NCI-H446 (cell line): ENCODE results near the gene RAB44.
"Not testable (repeated sequence)": the region's sequence is repeated elsewhere in the genome, so short reads cannot be mapped to it uniquely, and the experiment has no call there.

ENCODE experiments used
- DNase-seq, 2 experiments: peaks; one replicate each; lab custom pipeline; 2025; lab: John Stamatoyannopoulos, UW

RAB44 gene

DNA sequence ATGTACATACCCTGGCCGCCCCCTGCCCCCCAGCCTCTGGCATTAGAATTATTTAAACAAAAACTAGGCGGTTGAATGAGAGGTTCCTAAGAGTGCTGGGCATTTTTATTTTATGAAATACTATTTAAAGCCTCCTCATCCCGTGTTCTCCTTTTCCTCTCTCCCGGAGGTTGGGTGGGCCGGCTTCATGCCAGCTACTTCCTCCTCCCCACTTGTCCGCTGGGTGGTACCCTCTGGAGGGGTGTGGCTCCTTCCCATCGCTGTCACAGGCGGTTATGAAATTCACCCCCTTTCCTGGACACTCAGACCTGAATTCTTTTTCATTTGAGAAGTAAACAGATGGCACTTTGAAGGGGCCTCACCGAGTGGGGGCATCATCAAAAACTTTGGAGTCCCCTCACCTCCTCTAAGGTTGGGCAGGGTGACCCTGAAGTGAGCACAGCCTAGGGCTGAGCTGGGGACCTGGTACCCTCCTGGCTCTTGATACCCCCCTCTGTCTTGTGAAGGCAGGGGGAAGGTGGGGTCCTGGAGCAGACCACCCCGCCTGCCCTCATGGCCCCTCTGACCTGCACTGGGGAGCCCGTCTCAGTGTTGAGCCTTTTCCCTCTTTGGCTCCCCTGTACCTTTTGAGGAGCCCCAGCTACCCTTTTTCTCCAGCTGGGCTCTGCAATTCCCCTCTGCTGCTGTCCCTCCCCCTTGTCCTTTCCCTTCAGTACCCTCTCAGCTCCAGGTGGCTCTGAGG is 11.5 kb upstream of the RAB44 start:
- DNase-seq = no peak

DNA sequence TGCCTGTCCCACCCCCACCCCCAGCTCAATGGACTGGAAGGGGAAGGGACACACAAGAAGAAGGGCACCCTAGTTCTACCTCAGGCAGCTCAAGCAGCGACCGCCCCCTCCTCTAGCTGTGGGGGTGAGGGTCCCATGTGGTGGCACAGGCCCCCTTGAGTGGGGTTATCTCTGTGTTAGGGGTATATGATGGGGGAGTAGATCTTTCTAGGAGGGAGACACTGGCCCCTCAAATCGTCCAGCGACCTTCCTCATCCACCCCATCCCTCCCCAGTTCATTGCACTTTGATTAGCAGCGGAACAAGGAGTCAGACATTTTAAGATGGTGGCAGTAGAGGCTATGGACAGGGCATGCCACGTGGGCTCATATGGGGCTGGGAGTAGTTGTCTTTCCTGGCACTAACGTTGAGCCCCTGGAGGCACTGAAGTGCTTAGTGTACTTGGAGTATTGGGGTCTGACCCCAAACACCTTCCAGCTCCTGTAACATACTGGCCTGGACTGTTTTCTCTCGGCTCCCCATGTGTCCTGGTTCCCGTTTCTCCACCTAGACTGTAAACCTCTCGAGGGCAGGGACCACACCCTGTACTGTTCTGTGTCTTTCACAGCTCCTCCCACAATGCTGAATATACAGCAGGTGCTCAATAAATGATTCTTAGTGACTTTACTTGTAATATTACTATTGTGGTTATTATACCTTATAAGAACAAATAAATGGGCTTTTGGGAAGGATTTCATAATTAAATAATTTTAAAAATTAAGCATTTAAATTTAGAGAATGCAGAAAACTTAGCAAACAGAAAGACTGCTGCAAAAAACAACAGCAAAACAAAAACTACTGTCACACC is 10.7 kb upstream of the RAB44 start:
- DNase-seq = no peak

DNA sequence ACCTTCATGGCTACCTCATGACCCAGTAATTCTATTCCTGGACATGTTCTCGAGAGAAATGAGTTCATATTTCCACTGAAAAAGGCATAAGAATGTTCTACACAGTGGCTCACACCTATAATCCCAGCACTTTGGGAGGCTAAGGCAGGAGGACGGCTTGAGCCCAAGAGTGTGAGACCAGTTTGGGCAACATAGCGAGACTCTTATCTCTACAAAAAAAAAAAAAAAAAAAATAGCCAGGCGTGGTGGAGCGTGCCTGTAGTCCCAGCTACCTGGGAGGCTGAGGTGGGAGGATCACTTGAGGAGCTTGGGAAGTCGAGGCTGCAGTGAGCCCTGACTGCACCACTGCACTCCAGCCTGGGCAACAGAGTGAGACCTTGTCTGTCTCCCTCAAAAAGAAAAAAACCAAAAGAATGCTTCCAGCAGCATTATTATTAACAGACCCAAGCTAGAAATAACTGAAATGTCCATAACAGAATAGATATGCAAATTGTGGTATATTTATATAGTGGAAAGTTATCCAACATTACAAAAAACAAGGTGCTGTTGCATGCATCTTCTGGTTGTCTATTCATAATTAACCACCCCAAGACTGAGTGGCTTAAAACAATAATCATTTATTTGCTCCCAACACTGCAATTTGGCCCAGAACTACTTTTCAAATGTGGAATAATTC is 9.4 kb upstream of the RAB44 start:
- no peak for DNase-seq

DNA sequence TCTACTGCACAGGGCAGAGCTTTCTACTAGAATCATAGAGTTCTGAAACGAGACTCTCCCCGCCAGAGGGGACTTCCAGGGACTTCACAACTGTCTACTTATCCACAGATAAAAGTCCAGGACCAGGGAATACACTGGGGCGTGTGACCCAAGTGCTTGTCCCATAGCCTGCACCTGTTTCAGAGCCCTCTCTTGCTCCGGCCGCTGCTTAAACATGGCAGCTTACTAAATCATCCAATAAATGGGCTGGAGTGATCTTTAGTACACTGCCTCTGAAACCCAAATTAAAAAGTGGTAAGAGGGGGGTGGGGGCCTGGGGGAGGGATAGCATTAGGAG is 8.9 kb upstream of the RAB44 start:
- DNase-seq = no peak

DNA sequence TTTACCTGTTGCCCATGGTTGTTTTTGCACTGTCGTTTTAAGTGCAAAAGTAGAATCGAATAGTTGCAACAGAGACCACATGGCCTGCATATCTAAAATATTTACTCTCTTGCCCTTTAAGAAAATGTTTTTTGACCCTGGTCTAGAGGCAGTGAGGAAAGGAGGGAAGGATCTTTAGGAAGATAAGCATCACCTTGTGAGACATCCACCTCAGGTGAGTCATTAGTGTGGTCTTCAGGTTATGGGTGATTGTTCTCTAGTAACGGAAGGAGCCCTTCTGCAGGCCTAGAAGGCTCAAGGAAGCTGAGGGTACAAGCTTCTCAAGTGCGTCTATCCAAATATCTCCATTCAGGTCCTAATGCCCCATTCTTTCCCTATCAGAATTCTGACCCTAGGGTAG is 6.6 kb upstream of the RAB44 start:
- no peak for DNase-seq

GRCh38 chr6:36691612-36692011 is 6.0 kb upstream of the RAB44 start:
- no peak for DNase-seq

DNA sequence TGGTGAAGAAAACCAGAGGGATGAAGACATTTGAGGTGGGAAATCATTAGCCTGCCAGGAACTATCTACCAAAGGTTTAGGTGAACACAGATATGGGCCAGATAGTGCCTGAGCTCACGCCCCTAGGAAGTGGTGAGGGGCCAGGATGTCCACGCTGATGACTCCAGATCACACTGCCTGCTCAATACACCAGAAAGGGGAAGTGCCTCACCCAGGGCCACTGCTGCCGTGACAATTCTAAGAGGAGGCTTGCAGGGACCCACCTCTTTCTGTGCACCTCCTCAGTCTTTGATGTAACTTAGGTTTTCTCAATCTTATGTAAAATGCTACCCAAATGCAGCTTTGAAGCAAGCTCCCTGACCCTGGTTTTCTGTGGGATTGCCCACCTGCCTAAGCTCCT is 5.4 kb upstream of the RAB44 start:
- no peak for DNase-seq

DNA sequence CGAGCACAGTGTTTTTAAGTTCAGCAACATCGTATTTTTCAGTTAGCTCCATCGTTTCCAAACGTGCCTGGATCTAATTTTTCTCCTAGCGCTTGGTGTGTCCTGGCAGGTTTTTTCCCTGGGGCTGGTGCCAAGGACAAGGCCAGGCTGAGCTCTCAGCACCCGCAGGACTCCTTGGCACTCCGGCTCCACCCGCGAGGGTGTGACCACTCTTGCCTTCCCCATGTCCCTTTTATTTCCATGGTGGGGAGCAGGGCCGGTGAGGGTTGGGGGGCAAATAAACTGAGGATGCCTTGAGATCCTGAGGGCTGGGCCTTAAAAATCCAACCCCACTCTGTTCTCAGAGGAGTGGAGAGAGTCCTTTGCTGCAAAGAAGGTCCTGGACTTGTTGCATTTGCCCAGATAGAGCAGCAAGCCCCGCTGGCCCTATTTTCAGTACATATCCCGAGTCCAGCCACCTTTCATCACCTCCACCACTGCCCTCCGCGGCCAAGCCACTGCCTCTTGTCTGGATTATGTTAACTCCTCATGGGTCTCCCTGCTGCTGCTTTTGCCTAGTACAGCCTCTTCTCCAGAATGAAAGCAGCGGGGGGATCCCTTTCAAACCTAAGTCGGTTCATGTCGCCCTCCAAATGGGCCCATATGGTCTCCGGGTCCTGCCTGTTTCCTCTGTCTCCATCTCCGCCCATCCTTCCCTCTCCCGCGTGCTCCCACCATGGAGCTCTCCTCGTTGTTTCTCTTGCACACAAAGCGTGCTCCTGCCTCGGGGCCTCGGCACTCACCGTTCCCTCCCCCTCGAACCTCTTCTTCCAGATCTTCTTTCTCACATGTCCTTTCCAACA is 4.5 kb upstream of the RAB44 start:
- no peak for DNase-seq

GRCh38 chr6:36694616-36695015 is 3.0 kb upstream of the RAB44 start:
- no peak for DNase-seq

GRCh38 chr6:36695414-36695813 is 2.2 kb upstream of the RAB44 start:
- DNase-seq = no peak

GRCh38 chr6:36698196-36698595 is 570 bp downstream of the RAB44 start:
- DNase-seq = no peak

- no peak for DNase-seq
These were observed 1.2 kb downstream of the RAB44 start for GRCh38 chr6:36698871-36699271.

- no peak for DNase-seq
These were observed 1.7 kb downstream of the RAB44 start for GRCh38 chr6:36699348-36699747.

DNA sequence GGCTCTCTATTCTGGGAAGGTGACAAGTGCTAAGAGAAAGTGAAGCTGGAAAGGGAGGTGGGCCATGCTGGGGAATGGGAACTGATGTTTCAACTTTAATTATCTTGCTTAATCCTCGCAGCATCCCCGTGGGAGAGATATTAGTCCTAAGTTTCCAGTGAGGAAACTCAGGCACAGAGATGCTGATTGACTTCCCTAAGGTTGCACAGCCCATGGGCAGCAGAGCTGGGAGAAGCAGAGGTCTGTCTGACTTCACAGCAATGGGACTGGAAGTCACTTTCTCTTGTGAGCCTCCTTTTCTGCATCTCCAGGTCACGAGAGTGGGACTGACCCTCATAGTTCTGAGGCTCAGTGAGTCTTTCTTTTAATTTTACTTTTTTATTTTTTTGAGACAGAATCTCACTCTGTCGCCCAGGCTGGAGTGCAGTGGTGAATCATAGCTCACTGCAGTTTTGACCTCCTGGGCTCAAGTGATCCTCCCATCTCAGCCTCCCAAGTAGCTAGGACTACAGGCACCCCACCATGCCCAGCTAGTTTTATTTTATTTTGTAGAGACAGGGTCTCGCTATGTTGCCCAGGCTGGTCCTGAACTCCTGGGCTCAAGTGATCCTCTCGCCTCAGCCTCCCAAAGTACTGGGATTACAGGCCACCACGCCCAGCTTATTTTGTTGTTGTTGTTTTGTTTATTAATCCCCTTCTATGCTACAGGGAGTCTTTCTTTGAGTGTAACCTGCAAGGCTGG is 2.6 kb downstream of the RAB44 start:
- DNase-seq = no peak

DNA sequence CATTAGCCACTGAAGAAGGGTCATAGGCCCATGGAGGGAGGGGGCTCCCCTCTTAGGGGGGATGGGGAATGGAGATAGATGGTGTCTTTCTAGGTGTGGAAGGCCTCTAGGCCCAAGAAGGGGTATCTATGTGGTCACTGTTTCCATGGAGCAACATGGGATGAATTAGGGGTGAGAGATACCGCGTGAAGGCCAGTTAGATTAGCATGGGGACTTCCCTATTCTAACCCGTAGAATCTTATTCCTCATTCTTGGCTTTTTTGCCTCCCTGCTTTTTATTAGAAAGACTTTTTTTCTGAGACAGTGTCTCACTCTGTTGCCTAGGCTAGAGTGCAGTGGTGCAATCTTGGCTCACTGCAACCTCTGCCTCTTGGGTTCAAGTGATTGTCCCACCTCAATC is 3.2 kb downstream of the RAB44 start:
- no peak for DNase-seq

- no peak for DNase-seq
These were observed 3.9 kb downstream of the RAB44 start for GRCh38 chr6:36701401-36701991.

GRCh38 chr6:36702656-36703055 is 5.0 kb downstream of the RAB44 start:
- no peak for DNase-seq

DNA sequence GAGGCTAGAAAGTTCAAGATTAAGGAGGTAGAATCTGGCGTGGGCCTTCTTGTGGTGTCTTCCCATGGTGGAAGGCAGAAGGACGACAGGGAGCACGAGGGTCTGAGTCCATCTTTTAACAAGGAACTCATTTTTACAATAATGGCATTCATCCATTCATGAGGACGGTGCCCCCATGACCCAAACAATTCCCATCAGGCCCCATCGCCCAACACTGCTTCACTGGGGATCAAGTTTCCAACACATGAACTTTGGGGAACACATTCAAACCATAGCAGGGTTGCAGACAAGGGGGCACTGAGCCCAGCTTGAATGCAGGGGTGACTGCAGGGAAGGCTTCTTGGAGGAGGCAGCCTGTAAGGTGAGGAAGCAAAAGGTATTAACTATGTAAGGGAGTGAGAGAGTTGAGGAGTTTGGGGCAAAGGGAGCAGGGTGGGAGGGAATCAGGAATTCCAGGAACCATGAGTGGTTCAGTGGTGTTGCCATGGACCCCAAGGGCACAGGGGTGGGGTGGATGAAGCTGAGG is 5.5 kb downstream of the RAB44 start:
- no peak for DNase-seq

DNA sequence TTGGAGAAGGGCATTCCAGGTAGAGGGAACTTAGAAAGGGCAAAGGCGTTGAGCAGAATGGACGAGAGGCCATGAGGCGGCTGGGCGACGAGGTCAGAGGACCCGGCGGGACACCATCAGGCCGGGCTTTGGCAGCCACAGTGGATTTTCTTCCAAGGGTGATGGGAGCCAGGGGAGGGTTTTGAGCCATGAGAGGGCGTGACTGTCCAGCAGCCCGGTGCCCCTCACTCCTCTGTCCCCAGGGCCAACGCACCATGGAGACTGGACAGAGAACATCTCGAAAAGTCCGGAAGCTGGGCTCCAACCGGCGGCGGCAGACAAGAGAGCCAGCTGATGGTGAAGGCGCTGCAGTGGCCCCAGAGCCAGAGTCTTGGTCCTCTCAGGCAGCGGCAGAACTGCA is 6.4 kb downstream of the RAB44 start:
- DNase-seq = no peak

GRCh38 chr6:36704961-36705577 is 7.4 kb downstream of the RAB44 start:
- not testable (repeated sequence) for DNase-seq
